ENCODE results near the gene FANCC. TPM values are rescaled to one million over a fixed set of nuclear protein-coding genes. Genes with fewer than 3 reads are reported as not detected.

The FANCC gene
- total RNA-seq, 1 experiment from 2014 or later: 19.4 TPM

DNA sequence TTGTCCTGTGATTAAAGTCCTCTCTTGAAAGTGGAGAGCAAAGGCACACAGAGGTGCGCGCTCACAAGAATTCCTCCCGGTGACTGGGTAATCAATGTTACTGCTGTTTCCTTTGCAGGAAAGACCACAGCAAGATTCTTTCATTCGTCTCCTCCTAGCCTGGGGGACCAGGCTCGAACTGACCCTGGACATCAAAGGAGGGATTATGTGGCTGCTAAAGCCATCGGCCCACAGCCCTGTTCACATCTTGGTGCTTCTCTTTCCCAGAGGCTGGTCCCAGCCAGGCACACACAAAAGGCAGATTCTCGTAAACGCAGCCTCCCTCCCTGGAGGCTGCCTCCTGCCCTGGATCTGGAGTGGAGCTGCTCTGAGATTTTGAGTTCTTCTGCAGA, 230.9 kb downstream of the FANCC start:
- Histone ChIP-seq H2AFZ (ENCODE audit: low read depth, low read length, poor library complexity, severe bottlenecking) (no peak overlapping the region), H3K9ac (ENCODE audit: low read length) (no peak overlapping the region), H4K20me1 (ENCODE audit: insufficient read depth) (no peaks in the 10 kb centered on the region), H3K4me2 (ENCODE audit: low read length) (no peak overlapping the region), H3K79me2 (ENCODE audit: insufficient read depth, low read length) (no peaks in the 10 kb centered on the region), H3K9me3 (ENCODE audit: control insufficient read depth in 1 of 2, insufficient read depth in 1 of 2, low read depth in 1 of 2, low read length in 2 of 2) (no peaks in the 10 kb centered on the region), H3K27ac (ENCODE audit: low read depth, low read length) (no peak overlapping the region), H3K27me3 (ENCODE audit: insufficient read depth, low read length) (no peaks in the 10 kb centered on the region), H3K4me1 (ENCODE audit: control insufficient read depth in 1 of 2, insufficient read depth in 2 of 2, low read length in 2 of 2) (peaks cover 3 to 16% of the 10 kb centered on the region in 2 experiments), H3K36me3 (ENCODE audit: control insufficient read depth in 1 of 2, insufficient read depth in 2 of 2, low read length in 2 of 2) (peaks cover 0 to 10% of the 10 kb centered on the region in 2 experiments; a peak in 2 of 4 replicates), H3K9me2 (ENCODE audit: insufficient read depth) (no peaks in the 10 kb centered on the region), H3K4me3 (replicated peaks in 1 of 2; ENCODE audit: low read depth in 1 of 2, low read length in 2 of 2) (no peak overlapping the region)
- ChIA-PET POLR2A (no interaction called here), CTCF (interaction anchor here (1.4 kb wide), 1 partner anchor 45 kb away, joined by 3 read pairs; no protein-coding TSS in a partner anchor), RAD21 (ENCODE audit: low non-redundant PET in 1 of 2, low total read pairs in 2 of 2, uncharacterized antibody in 2 of 2, unreplicated experiment in 2 of 2) (no interaction called here)
- ATAC-seq (no peak), DNase-seq (ENCODE audit: low read depth, low spot score) (no peak)
- no peak for TF ChIP-seq SP1 (IDR thresholded peaks at IDR 0.05; ENCODE audit: low read depth)
- TF ChIP-seq ZNF274 (IDR thresholded peaks at IDR 0.05; ENCODE audit: low read depth, low read length): no peak
- TF ChIP-seq, protein P1, sequence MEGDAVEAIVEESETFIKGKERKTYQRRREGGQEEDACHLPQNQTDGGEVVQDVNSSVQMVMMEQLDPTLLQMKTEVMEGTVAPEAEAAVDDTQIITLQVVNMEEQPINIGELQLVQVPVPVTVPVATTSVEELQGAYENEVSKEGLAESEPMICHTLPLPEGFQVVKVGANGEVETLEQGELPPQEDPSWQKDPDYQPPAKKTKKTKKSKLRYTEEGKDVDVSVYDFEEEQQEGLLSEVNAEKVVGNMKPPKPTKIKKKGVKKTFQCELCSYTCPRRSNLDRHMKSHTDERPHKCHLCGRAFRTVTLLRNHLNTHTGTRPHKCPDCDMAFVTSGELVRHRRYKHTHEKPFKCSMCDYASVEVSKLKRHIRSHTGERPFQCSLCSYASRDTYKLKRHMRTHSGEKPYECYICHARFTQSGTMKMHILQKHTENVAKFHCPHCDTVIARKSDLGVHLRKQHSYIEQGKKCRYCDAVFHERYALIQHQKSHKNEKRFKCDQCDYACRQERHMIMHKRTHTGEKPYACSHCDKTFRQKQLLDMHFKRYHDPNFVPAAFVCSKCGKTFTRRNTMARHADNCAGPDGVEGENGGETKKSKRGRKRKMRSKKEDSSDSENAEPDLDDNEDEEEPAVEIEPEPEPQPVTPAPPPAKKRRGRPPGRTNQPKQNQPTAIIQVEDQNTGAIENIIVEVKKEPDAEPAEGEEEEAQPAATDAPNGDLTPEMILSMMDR (IDR thresholded peaks at IDR 0.05 in 2 of 3, conservative IDR thresholded peaks at IDR 0.05 in 1 of 3; ENCODE audit: borderline replicate concordance in 1 of 3, insufficient read depth in 1 of 3, low read depth in 2 of 3, low read length in 2 of 3): no peak
- TF ChIP-seq EZH2 (IDR thresholded peaks at IDR 0.05): no peak
- TF ChIP-seq, protein P2, sequence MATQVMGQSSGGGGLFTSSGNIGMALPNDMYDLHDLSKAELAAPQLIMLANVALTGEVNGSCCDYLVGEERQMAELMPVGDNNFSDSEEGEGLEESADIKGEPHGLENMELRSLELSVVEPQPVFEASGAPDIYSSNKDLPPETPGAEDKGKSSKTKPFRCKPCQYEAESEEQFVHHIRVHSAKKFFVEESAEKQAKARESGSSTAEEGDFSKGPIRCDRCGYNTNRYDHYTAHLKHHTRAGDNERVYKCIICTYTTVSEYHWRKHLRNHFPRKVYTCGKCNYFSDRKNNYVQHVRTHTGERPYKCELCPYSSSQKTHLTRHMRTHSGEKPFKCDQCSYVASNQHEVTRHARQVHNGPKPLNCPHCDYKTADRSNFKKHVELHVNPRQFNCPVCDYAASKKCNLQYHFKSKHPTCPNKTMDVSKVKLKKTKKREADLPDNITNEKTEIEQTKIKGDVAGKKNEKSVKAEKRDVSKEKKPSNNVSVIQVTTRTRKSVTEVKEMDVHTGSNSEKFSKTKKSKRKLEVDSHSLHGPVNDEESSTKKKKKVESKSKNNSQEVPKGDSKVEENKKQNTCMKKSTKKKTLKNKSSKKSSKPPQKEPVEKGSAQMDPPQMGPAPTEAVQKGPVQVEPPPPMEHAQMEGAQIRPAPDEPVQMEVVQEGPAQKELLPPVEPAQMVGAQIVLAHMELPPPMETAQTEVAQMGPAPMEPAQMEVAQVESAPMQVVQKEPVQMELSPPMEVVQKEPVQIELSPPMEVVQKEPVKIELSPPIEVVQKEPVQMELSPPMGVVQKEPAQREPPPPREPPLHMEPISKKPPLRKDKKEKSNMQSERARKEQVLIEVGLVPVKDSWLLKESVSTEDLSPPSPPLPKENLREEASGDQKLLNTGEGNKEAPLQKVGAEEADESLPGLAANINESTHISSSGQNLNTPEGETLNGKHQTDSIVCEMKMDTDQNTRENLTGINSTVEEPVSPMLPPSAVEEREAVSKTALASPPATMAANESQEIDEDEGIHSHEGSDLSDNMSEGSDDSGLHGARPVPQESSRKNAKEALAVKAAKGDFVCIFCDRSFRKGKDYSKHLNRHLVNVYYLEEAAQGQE (IDR thresholded peaks at IDR 0.05; ENCODE audit: low read depth): no peak
- intact Hi-C loops (cut with micrococcal nuclease): no loop called here
- no TSS peak for BruUV-seq (replicated peaks)
